HEK293 (cell line): Measurements from ENCODE around the gene ARHGAP26.

ENCODE experiments used
- CTCF ChIP-seq: fragments of 450-650 bp; formaldehyde crosslinking; IDR thresholded peaks from 2 replicates; pipeline ENCODE4 v1.5.1; 2016; ENCODE audit warnings: missing biosample characterization, missing genetic modification characterization
- PRDM1 ChIP-seq: fragments of 450-650 bp; formaldehyde crosslinking; IDR thresholded peaks from 2 replicates; pipeline ENCODE4; 2016; ENCODE audit warnings: missing biosample characterization, missing genetic modification characterization
- ZNF112 ChIP-seq: fragments of 450-650 bp; formaldehyde crosslinking; IDR thresholded peaks from 2 replicates; pipeline ENCODE4 v1.5.0; 2017; ENCODE audit warnings: missing biosample characterization, missing genetic modification characterization
- ZNF138 ChIP-seq: fragments of 450-650 bp; formaldehyde crosslinking; IDR thresholded peaks from 2 replicates; pipeline ENCODE4 v1.5.1; 2016; ENCODE audit warnings: missing biosample characterization, missing genetic modification characterization, borderline replicate concordance
- ZNF19 ChIP-seq: fragments of 450-650 bp; formaldehyde crosslinking; IDR thresholded peaks from 2 replicates; pipeline ENCODE4; 2016; ENCODE audit warnings: missing biosample characterization, missing genetic modification characterization, low read depth

- no peak for TF ChIP-seq ZNF112 (tag by site-specific recombination)
- TF ChIP-seq CTCF (tag by site-specific recombination) = no peak
- TF ChIP-seq ZNF19 = no peak
- TF ChIP-seq PRDM1 (tag by site-specific recombination) = no peak
- no peak for TF ChIP-seq ZNF138 (tag by site-specific recombination)
Measured at GRCh38 chr5:142908659-142909058, 138.5 kb downstream of the ARHGAP26 start.
